HG02798 (cell line): ENCODE data around the gene CCDC32.

Experiments
- ATAC-seq: cut with Tn5 transposase; IDR thresholded peaks from one replicate; pipeline ENCODE4 v1.9.1; 2021; ENCODE audit warnings: mild to moderate bottlenecking; ENCODE audit not compliant: unreplicated experiment, poor library complexity

The CCDC32 gene

GRCh38 chr15:40569129-40569953 lies 4.5 kb upstream of the CCDC32 start, which contains the start of gene RPUSD2:
Gene RPUSD2 (plus strand): TSS chr15:40569299. CDS start chr15:40569338, 39 bp downstream.
- peak; percentile 60 for ATAC-seq

- ATAC-seq = no peak
These were observed 2.3 kb upstream of the CCDC32 start for GRCh38 chr15:40567111-40567510.

GRCh38 chr15:40565333-40566238 lies 744 bp upstream of the CCDC32 start:
- ATAC-seq = no peak

DNA sequence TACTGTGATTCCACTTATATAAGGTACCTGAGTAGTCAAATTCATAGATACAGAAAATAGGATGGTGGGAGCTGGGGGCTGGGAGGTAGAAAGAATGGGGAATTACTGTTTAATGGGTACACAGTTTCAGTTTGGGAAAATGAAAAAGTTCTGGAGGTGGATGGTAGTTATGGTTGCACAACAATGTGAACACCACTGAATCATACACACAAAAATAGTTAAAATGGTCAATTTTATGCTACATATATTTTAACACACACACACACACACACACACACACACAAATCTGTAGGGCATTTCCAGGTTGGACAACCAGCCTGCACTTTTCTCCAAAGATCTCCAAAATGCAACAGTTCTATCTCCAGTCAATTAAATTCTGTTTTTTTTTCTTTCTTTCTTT lies 1.4 kb downstream of the CCDC32 start:
- ATAC-seq = no peak

DNA sequence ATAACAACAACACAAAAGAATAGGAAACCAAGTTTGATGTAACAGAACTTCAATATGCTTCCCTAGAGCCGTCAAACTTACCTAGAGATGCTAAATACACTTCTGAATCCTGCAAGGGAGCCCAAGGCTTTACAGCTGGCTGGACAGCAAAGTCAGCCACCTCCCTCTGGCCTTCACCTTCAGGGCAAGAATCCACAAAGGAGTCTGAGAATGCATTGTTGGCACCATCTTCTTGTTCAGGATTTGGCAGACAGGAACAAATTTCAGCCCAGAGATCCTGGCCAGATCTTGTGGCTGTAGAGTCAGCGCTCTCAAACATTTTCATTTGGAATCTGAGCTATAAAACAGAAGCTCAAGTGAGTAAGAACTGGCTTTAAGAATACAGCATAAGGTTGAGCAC lies 2.2 kb downstream of the CCDC32 start:
- ATAC-seq = no peak

DNA sequence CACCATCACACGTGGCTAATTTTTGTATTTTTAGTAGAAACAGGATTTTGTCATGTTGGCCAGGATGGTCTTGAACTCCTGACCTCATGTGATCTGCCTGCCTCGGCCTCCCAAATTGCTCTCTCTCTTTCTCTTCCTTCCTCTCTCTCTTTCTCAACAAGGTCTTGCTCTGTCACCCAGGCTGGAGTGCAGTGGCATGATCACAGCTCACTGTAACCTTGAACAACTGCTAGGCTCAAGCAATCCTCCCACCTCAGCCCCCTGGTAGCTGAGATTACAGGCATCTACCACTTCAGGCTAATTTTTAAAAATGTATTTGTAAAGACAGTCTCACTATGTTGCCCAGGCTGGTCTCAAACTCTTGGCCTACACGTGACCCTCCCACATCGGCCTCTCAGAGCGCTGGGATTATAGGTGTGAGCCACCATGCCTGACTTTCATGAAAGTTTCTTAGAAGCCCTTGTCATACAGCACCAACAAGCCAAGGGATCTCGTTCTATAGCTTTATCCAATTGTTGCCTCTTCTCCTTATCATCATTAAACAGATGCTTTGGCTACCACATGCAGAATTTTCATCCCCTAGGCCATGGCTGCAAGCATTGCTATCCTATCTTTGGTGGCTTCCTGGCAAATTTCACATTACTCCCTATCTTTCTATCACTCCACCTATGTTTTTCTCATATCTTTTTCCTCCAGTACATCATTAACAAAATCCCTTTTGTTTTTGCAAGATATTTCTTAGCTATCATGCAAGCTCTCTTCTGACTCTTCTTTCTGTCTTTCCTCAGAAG lies 5.7 kb downstream of the CCDC32 start:
- peak; percentile 6 for ATAC-seq

DNA sequence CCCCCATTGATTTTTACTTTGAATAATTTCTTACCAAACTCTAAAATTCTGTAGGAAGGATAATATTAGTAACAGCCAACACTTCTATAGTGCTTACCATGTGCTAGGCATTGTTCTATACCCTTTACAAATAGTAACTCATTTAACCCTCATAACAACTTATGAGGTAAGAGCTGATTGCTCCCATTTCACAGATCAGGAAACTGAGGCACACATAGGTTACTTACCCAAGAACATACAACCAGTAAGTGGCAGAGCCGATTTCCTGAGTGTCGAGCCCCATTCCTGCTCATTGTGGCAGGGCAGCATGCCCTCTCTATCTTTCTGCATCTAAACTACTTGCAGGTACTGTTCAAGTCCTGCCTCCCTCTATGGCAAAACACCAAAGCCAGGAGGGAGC lies 9.0 kb downstream of the CCDC32 start:
- ATAC-seq = no peak

DNA sequence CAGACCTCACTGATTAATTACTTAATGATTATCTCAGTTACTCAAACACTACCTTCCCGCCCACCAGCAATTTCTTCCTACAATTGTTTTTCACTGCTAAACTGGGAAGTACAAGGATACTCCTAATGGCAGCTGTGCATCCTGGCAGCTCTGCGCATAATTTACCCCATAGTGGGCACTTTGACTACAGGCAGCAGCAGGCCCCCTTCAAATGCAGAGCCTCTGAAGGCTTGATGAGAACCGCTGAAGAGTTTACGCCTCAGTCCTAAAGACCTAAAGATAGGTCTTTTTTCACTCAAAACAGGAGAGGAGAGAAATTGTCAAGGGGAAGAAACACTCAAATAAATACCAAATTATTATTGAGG lies 10.7 kb downstream of the CCDC32 start:
- no peak for ATAC-seq

GRCh38 chr15:40550341-40551037 lies 14.4 kb downstream of the CCDC32 start:
- peak; percentile 78 for ATAC-seq

GRCh38 chr15:40549894-40550293 lies 14.9 kb downstream of the CCDC32 start:
- ATAC-seq = peak; percentile 2

DNA sequence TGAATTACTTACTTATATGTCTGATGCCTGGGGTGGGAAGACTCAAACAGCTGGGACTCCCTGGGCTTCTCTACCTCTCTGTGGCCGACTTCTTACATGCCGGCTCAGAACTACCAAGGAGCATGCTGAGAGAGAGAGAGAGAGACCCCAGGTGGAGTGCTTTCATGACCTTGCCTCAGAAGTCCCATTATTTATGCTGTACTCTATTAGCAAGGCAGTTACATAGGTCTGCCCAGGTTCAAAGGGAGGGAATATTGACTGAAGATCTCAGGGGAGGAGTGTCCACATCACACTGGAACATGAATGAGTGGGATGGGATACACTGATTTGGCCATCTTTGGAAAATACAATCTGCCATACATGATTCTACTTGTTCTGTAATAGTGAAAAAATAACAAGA lies 16.2 kb downstream of the CCDC32 start:
- ATAC-seq = no peak

- no peak for ATAC-seq
These were observed 19.4 kb downstream of the CCDC32 start for GRCh38 chr15:40545457-40545856.

DNA sequence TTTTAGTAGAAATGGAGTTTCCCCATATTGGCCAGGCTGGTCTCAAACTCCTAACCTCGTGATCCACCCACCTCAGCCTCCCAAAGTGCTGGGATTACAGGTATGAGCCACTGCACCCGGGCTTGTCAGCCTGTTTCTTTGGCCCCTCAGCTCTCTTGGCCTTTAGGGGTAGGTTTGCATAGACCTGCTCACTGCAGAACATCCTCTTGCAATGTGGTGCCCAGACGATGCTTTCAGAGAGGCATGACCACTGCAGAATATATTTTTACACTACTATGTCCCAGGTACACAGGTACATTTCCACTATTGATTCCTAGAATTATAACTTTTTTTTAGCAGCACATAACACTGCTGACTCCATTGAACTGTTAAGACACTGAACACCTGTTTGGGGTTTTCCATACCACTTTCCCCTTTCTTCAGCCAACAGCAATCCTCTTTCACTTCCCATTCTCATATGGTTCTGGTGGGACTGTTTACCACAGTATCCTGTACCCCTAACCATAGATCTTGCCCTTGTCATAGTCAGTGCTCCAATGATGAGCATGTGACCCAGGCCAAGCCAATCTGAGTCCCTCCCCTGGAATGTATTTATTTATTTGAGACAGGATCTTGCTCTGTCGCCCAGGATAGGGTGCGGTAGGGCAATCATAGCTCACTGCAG lies 21.1 kb downstream of the CCDC32 start:
- ATAC-seq = peak; percentile 72

DNA sequence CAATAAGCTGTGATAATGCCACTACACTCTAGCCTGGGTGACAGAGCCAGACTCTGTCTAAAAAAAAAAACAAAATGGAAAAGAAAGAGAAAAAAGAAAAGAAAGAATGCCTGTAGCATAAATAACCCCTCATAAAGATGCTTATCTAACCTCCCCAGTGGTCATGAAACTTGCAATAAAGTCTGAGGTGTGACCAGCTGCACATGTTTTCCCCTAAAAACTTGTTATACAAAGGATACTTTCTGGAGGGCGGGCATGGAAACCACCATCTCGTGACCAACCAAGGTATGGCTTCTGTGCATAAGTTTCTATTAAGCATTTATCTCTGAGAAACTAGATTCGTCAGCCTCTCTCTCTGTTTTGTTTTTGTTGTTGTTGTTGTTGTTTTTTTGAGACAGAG lies 21.8 kb downstream of the CCDC32 start:
- ATAC-seq = peak; percentile 49

GRCh38 chr15:40538976-40539375 lies 25.9 kb downstream of the CCDC32 start:
- no peak for ATAC-seq

DNA sequence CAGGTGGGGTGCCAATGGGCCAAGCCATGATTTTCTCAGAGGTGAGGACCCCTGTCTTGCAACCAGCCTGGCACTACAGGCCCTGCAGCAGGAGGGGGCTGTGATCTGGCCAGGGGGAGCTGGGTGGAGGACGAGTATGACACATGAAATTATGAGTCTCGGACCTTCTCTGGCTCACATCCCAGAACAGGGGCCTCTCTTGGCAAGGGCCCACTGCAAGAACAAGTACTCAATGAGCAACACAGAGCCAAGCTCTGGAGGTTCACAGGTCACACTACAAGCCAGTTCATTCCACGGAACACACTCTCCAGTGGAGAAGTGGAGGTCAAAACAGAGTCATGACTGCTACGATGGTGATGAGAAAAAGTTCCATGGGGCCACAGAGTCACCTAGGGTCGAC lies 28.3 kb downstream of the CCDC32 start:
- ATAC-seq = no peak

DNA sequence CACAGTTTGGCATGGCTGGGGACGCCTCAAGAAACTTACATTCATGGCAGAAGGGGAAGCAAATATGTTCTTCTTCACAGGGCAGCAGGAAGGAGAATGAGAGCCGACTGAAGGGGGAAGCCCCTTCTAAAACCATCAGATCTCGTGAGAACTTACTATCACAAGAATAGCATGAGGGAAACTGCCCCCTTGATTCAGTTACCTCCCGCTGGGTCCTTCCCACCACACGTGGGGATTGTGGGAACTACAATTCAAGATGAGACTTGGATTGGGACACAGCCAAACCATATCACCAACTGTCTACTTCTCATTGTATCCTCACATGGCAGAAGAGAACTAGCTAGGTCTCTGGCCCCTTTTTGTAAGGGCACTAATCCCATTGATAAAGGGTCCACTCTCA lies 30.5 kb downstream of the CCDC32 start:
- no peak for ATAC-seq

GRCh38 chr15:40533763-40534364 lies 31.0 kb downstream of the CCDC32 start:
- ATAC-seq = no peak

- ATAC-seq = no peak
These were observed 36.0 kb downstream of the CCDC32 start for GRCh38 chr15:40528801-40529200.
